ENCODE measurements around the gene EPB41.

- TF ChIP-seq REST (tag by site-specific recombination; IDR thresholded peaks at IDR 0.05) (no peak), ZNF580 (tag by site-specific recombination; IDR thresholded peaks at IDR 0.05) (no peak), ZNF274 (IDR thresholded peaks at IDR 0.05; ENCODE audit: low read length) (no peak), ZNF274 (tag by site-specific recombination; IDR thresholded peaks at IDR 0.05; ENCODE audit: borderline replicate concordance) (no peak), CTCF (tag by site-specific recombination; IDR thresholded peaks at IDR 0.05) (no peak), ZSCAN23 (tag by site-specific recombination; IDR thresholded peaks at IDR 0.05) (no peak), SCRT2 (tag by site-specific recombination; IDR thresholded peaks at IDR 0.05) (no peak), GLIS2 (tag by site-specific recombination; IDR thresholded peaks at IDR 0.05) (no peak), BCL11B (tag by site-specific recombination; IDR thresholded peaks at IDR 0.05; ENCODE audit: low read depth) (no peak), PATZ1 (tag by site-specific recombination; IDR thresholded peaks at IDR 0.05) (no peak), YY1 (tag by site-specific recombination; IDR thresholded peaks at IDR 0.05) (no peak), HIC1 (tag by site-specific recombination; IDR thresholded peaks at IDR 0.05) (no peak), ZBTB20 (tag by site-specific recombination; IDR thresholded peaks at IDR 0.05) (no peak)
Observed at GRCh38 chr1:28965271-28965870, 51.0 kb downstream of the EPB41 start.
